Loucy (cell line): Measurements from ENCODE around the gene ICOSLG.

Source experiments
- H2AFZ ChIP-seq: fragments of 200-600 bp; sonication (generic); 2 replicates; pipeline ENCODE4 v1.6.0; 2016; ENCODE audit warnings: antibody characterized with exemption, mild to moderate bottlenecking, low read length, moderate library complexity
- H3F3A ChIP-seq: fragments of 200-600 bp; 2 replicates; pipeline ENCODE4 v1.6.0; 2016; ENCODE audit warnings: antibody characterized with exemption, low read depth, mild to moderate bottlenecking
- H3K27me3 ChIP-seq: fragments of 200-600 bp; sonication (generic); 2 replicates; pipeline ENCODE4 v1.6.1; 2014; ENCODE audit warnings: low read length, mild to moderate bottlenecking; ENCODE audit not compliant: insufficient read depth, poor library complexity, severe bottlenecking
- H3K36me3 ChIP-seq: fragments of 200-600 bp; sonication (generic); 2 replicates; pipeline ENCODE4 v1.6.1; 2016; ENCODE audit warnings: low read length; ENCODE audit not compliant: insufficient read depth
- H3K4me1 ChIP-seq: fragments of 200-600 bp; sonication (generic); 2 replicates; pipeline ENCODE4 v1.5.1; 2014; ENCODE audit warnings: low read length, mild to moderate bottlenecking; ENCODE audit not compliant: insufficient read depth, poor library complexity, severe bottlenecking
- H3K4me2 ChIP-seq: fragments of 200-600 bp; sonication (generic); 2 replicates; pipeline ENCODE4 v1.6.0; 2014; ENCODE audit warnings: antibody characterized with exemption, low read length, low read depth, mild to moderate bottlenecking; ENCODE audit not compliant: poor library complexity, severe bottlenecking
- H3K4me3 ChIP-seq: fragments of 200-600 bp; sonication (generic); 2 replicates; pipeline ENCODE4 v1.5.1; 2014; ENCODE audit warnings: low read length, mild to moderate bottlenecking, mixed read lengths; ENCODE audit not compliant: poor library complexity, severe bottlenecking
- H3K79me2 ChIP-seq: fragments of 200-600 bp; sonication (generic); 2 replicates; pipeline ENCODE4 v1.6.1; 2014; ENCODE audit warnings: low read length; ENCODE audit not compliant: insufficient read depth
- H3K9ac ChIP-seq: fragments of 200-600 bp; sonication (generic); 2 replicates; pipeline ENCODE4 v1.6.0; 2014; ENCODE audit warnings: mild to moderate bottlenecking, low read depth, low read length, moderate library complexity; ENCODE audit not compliant: poor library complexity, severe bottlenecking
- H3K9me2 ChIP-seq: fragments of 200-600 bp; sonication (generic); replicated peaks from 2 replicates; pipeline ENCODE4 v1.6.1; 2016; ENCODE audit warnings: low read depth, low read length, mixed read lengths
- H3K9me3 ChIP-seq: fragments of 200-600 bp; sonication (generic); 2 replicates; pipeline ENCODE4 v1.6.1; 2014; ENCODE audit warnings: mild to moderate bottlenecking, antibody characterized with exemption, low read length, low read depth; ENCODE audit not compliant: insufficient read depth
- H4K20me1 ChIP-seq: fragments of 200-600 bp; sonication (generic); 2 replicates; pipeline ENCODE4 v1.6.0; 2014; ENCODE audit warnings: antibody characterized with exemption, low read length, mild to moderate bottlenecking; ENCODE audit not compliant: insufficient read depth, poor library complexity, severe bottlenecking
- CTCF ChIP-seq: fragments of 200-600 bp; sonication (generic); conservative IDR thresholded peaks from 2 replicates; pipeline ENCODE4 v1.5.1; 2014; ENCODE audit warnings: mild to moderate bottlenecking, antibody characterized with exemption, low read length
- EZH2phosphoT487 ChIP-seq: fragments of 200-600 bp; IDR thresholded peaks from 2 replicates; pipeline ENCODE4 v1.6.1; 2018; ENCODE audit warnings: antibody characterized with exemption, mild to moderate bottlenecking, moderate library complexity, borderline replicate concordance

ICOSLG gene

GRCh38 chr21:44286716-44287632, 46.2 kb upstream of the ICOSLG start:
- TF ChIP-seq CTCF (no peak), EZH2phosphoT487 (no peak)
- no peaks in the 10 kb centered on the region for H3K9me3 ChIP-seq
- no peaks in the 10 kb centered on the region for H3K36me3 ChIP-seq
- no peaks in the 10 kb centered on the region for H3K9me2 ChIP-seq
- H3K79me2 ChIP-seq, result no peaks in the 10 kb centered on the region
- H3K4me2 ChIP-seq, result no peak overlapping the region
- H3K4me1 ChIP-seq, result no peaks in the 10 kb centered on the region
- H3K9ac ChIP-seq, result no peak overlapping the region
- no peaks in the 10 kb centered on the region for H4K20me1 ChIP-seq
- H3F3A ChIP-seq, result no peaks in the 10 kb centered on the region
- H3K4me3 ChIP-seq, result no peak overlapping the region
- H3K27me3 ChIP-seq, result no peaks in the 10 kb centered on the region
- H2AFZ ChIP-seq, result no peak overlapping the region

GRCh38 chr21:44286086-44286715, 45.5 kb upstream of the ICOSLG start:
- Histone ChIP-seq H3K4me3 (no peak overlapping the region), H2AFZ (no peak overlapping the region), H3K9ac (no peak overlapping the region), H3K4me1 (no peaks in the 10 kb centered on the region), H4K20me1 (no peaks in the 10 kb centered on the region), H3F3A (no peaks in the 10 kb centered on the region), H3K79me2 (no peaks in the 10 kb centered on the region), H3K36me3 (no peaks in the 10 kb centered on the region), H3K27me3 (no peaks in the 10 kb centered on the region), H3K9me3 (no peaks in the 10 kb centered on the region), H3K4me2 (no peak overlapping the region), H3K9me2 (no peaks in the 10 kb centered on the region)
- TF ChIP-seq EZH2phosphoT487 (no peak), CTCF (no peak)

GRCh38 chr21:44285138-44285992, 44.6 kb upstream of the ICOSLG start, which contains the start of gene AIRE:
TSS of gene AIRE (plus strand) at chr21:44285876. CDS start at chr21:44286007, 131 bp downstream.
- no peak within 1 kb of the TSS for H3K4me3 ChIP-seq
- H3K36me3 ChIP-seq, result no peaks in the 10 kb centered on the region
- H2AFZ ChIP-seq, result no peak within 1 kb of the TSS
- H3K9me3 ChIP-seq, result no peaks in the 10 kb centered on the region
- no peaks in the 10 kb centered on the region for H3K27me3 ChIP-seq
- H3F3A ChIP-seq, result no peaks in the 10 kb centered on the region
- no peaks in the 10 kb centered on the region for H4K20me1 ChIP-seq
- no peak within 1 kb of the TSS for H3K4me2 ChIP-seq
- H3K9ac ChIP-seq, result no peak within 1 kb of the TSS
- TF ChIP-seq CTCF (no peak), EZH2phosphoT487 (no peak)
- no peaks in the 10 kb centered on the region for H3K79me2 ChIP-seq
- H3K9me2 ChIP-seq, result no peaks in the 10 kb centered on the region
- no peaks in the 10 kb centered on the region for H3K4me1 ChIP-seq
